ENCODE measurements around the gene ELOVL4. TPM values are rescaled to one million over a fixed set of nuclear protein-coding genes. Genes with fewer than 3 reads are reported as not detected.

Gene ELOVL4
- total and polyA plus RNA-seq, 2 donors (not counting 1 experiment from before 2014, with no cell fraction given) = 0.10 TPM; not detected in 1

- H2AFZ ChIP-seq (ENCODE audit: insufficient read depth, low read depth, low read length, poor library complexity, severe bottlenecking) = no peak overlapping the region
- H3K79me2 ChIP-seq (ENCODE audit: control insufficient read depth, insufficient read depth, low read length) = no peaks in the 10 kb centered on the region
- no peaks in the 10 kb centered on the region for H4K20me1 ChIP-seq (ENCODE audit: control insufficient read depth, insufficient read depth, low read length, poor library complexity, severe bottlenecking)
- no peak overlapping the region for H3K4me2 ChIP-seq (replicated peaks; ENCODE audit: low read depth, low read length, poor library complexity, severe bottlenecking)
- Mint-ChIP-seq H3K27me3 (peaks cover 27% of the 10 kb centered on the region), H3K27ac (no peak overlapping the region), H3K4me3 (no peak overlapping the region), H3K9me3 (ENCODE audit: insufficient read depth) (no peaks in the 10 kb centered on the region), H3K4me1 (peaks cover 5% of the 10 kb centered on the region)
- peaks cover 0 to 7% (median 0%) of the 10 kb centered on the region in 3 donors for H3K9me3 ChIP-seq (ENCODE audit: control extremely low read depth in 1 of 3, control insufficient read depth in 2 of 3, insufficient read depth in 1 of 3, low read length in 2 of 3)
- ChIA-PET POLR2A (no interaction called here), CTCF (interaction anchor here (1.4 kb wide), 1 partner anchor 15 kb away, joined by 4 read pairs; no protein-coding TSS in a partner anchor)
- H3K27me3 ChIP-seq (replicated peaks in 1 of 4; ENCODE audit: control extremely low read depth in 1 of 4, control insufficient read depth in 3 of 4, insufficient read depth in 4 of 4, low read length in 3 of 4) = peaks cover 0 to 11% (median 3%) of the 10 kb centered on the region in 4 experiments
- H3K4me1 ChIP-seq (ENCODE audit: control insufficient read depth in 2 of 2, insufficient read depth in 2 of 2, low read length in 2 of 2) = peaks cover 4 to 6% of the 10 kb centered on the region in 2 donors
- no peak for ATAC-seq (ENCODE audit: low read depth)
- H3K36me3 ChIP-seq (replicated peaks in 1 of 2; ENCODE audit: control extremely low read depth in 1 of 2, control insufficient read depth in 1 of 2, extremely low read depth in 1 of 2, insufficient read depth in 2 of 2, low read length in 1 of 2) = no peaks in the 10 kb centered on the region
- TF ChIP-seq CTCF (IDR thresholded peaks at IDR 0.05) (no peak), EZH2 (IDR thresholded peaks at IDR 0.05; ENCODE audit: borderline replicate concordance, insufficient read depth, low read depth, low read length, poor library complexity, severe bottlenecking) (no peak)
- H3K4me3 ChIP-seq (ENCODE audit: control extremely low read depth in 1 of 5, extremely low read depth in 1 of 5, insufficient read depth in 1 of 5, low read depth in 2 of 5, low read length in 4 of 5) = no peak overlapping the region
- no peak overlapping the region for H3K27ac ChIP-seq (ENCODE audit: low read length in 2 of 2)
- WGBS (ENCODE audit: insufficient coverage) = 78% methylated on average over 2 of the region's 5 CpGs
- intact Hi-C loops (cut with micrococcal nuclease) = loop anchor here (5.0 kb wide), 1 partner anchor 128 kb away; the partner anchor contains the start of gene TTK
- no peak overlapping the region for H3K9ac ChIP-seq (ENCODE audit: low read length)
- no peak for DNase-seq
These were observed 72.7 kb downstream of the ELOVL4 start for GRCh38 chr6:79874531-79875134.

DNA sequence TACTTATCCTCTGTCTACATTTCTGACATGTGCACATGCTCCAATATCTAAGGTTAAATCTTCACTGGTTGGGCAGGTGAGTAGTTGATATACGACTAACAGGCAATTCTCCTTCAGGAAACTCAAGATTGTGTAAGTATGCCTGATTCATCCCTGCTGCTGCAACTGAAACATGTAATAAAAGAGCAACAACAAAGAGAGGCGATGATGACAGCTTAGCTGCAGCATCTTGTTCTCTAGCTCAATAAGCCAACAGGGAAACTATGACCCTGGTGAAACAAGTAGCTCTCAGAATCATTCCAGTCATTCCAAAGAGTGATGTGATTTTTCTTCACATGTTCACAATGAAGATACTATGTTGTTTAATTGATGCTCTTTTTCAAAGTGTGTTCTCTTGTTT, 74.4 kb downstream of the ELOVL4 start:
- Mint-ChIP-seq H3K4me1 (peaks cover 7% of the 10 kb centered on the region), H3K4me3 (no peak overlapping the region), H3K27ac (no peak overlapping the region), H3K9me3 (ENCODE audit: insufficient read depth) (no peaks in the 10 kb centered on the region), H3K27me3 (peaks cover 25% of the 10 kb centered on the region)
- DNase-seq (no peak), ATAC-seq (ENCODE audit: low read depth) (no peak)
- no peak overlapping the region for H2AFZ ChIP-seq (ENCODE audit: insufficient read depth, low read depth, low read length, poor library complexity, severe bottlenecking)
- H3K9me3 ChIP-seq (ENCODE audit: control extremely low read depth in 1 of 3, control insufficient read depth in 2 of 3, insufficient read depth in 1 of 3, low read length in 2 of 3) = no peaks in the 10 kb centered on the region
- TF ChIP-seq EZH2 (IDR thresholded peaks at IDR 0.05; ENCODE audit: borderline replicate concordance, insufficient read depth, low read depth, low read length, poor library complexity, severe bottlenecking) (no peak), CTCF (IDR thresholded peaks at IDR 0.05) (no peak)
- WGBS (ENCODE audit: insufficient coverage) = no CpG with 5 or more reads among the region's 2 CpGs
- H3K9ac ChIP-seq (ENCODE audit: low read length) = no peak overlapping the region
- no peak overlapping the region for H3K4me2 ChIP-seq (replicated peaks; ENCODE audit: low read depth, low read length, poor library complexity, severe bottlenecking)
- no peaks in the 10 kb centered on the region for H4K20me1 ChIP-seq (ENCODE audit: control insufficient read depth, insufficient read depth, low read length, poor library complexity, severe bottlenecking)
- POLR2A ChIA-PET = no interaction called here
- H3K4me1 ChIP-seq (ENCODE audit: control insufficient read depth in 2 of 2, insufficient read depth in 2 of 2, low read length in 2 of 2) = peaks cover 4 to 9% of the 10 kb centered on the region in 2 donors
- H3K79me2 ChIP-seq (ENCODE audit: control insufficient read depth, insufficient read depth, low read length) = no peaks in the 10 kb centered on the region
- H3K4me3 ChIP-seq (ENCODE audit: control extremely low read depth in 1 of 5, extremely low read depth in 1 of 5, insufficient read depth in 1 of 5, low read depth in 2 of 5, low read length in 4 of 5) = no peak overlapping the region
- H3K27me3 ChIP-seq (replicated peaks in 1 of 4; ENCODE audit: control extremely low read depth in 1 of 4, control insufficient read depth in 3 of 4, insufficient read depth in 4 of 4, low read length in 3 of 4) = peaks cover 0 to 4% (median 0%) of the 10 kb centered on the region in 4 experiments
- intact Hi-C loops (cut with micrococcal nuclease) = loop anchor here (5.0 kb wide), 1 partner anchor 129 kb away; the partner anchor contains the start of gene TTK
- CTCF ChIA-PET = interaction anchor here (1.3 kb wide), 1 partner anchor 9 kb away, joined by 3 read pairs; no protein-coding TSS in a partner anchor
- no peak overlapping the region for H3K27ac ChIP-seq (ENCODE audit: low read length in 2 of 2)
- H3K36me3 ChIP-seq (replicated peaks in 1 of 2; ENCODE audit: control extremely low read depth in 1 of 2, control insufficient read depth in 1 of 2, extremely low read depth in 1 of 2, insufficient read depth in 2 of 2, low read length in 1 of 2) = no peaks in the 10 kb centered on the region

Measured in B cell (primary cell).